Measurements from ENCODE around the gene RNF225. TPM values are rescaled to one million over a fixed set of nuclear protein-coding genes. Genes with fewer than 3 reads are reported as not detected.

The RNF225 gene
- total and polyA plus RNA-seq, 2 of the 13 experiments (the other 11 are each of a cell fraction or from before 2014, with no cell fraction given), result not detected

GRCh38 chr19:58385891-58386575 lies 9.4 kb upstream of the RNF225 start (continued):
- TF ChIP-seq ZNF816 (CRISPR knock-in tag; IDR thresholded peaks at IDR 0.05; ENCODE audit: borderline replicate concordance) (no peak), ZNF709 (CRISPR knock-in tag; IDR thresholded peaks at IDR 0.05) (no peak), GPN1 (CRISPR knock-in tag; IDR thresholded peaks at IDR 0.05; ENCODE audit: borderline replicate concordance) (no peak), ZNF382 (CRISPR knock-in tag; IDR thresholded peaks at IDR 0.05; ENCODE audit: borderline replicate concordance) (no peak), SIN3A (IDR thresholded peaks at IDR 0.05; ENCODE audit: borderline replicate concordance, low read depth, low read length) (no peak), HIVEP1 (CRISPR knock-in tag; IDR thresholded peaks at IDR 0.05) (no peak), GMEB1 (CRISPR knock-in tag; IDR thresholded peaks at IDR 0.05; ENCODE audit: borderline replicate concordance) (no peak), RXRA (CRISPR knock-in tag; IDR thresholded peaks at IDR 0.05) (no peak), HIC2 (CRISPR knock-in tag; IDR thresholded peaks at IDR 0.05; ENCODE audit: low read depth) (no peak), DPF2 (CRISPR knock-in tag; IDR thresholded peaks at IDR 0.05; ENCODE audit: borderline replicate concordance, low read depth) (0 out of 2 replicates have a peak, but pooled peaks have one; percentile 13), FOXK2 (IDR thresholded peaks at IDR 0.05) (no peak), SRSF9 (IDR thresholded peaks at IDR 0.05; ENCODE audit: borderline replicate concordance, insufficient read depth, low read depth, low read length, poor library complexity, severe bottlenecking) (no peak), CCDC6 (CRISPR knock-in tag; IDR thresholded peaks at IDR 0.05) (0 out of 2 replicates have a peak, but pooled peaks have one; percentile 39), KLF12 (CRISPR knock-in tag; IDR thresholded peaks at IDR 0.05; ENCODE audit: borderline replicate concordance) (no peak), ZFY (CRISPR knock-in tag; IDR thresholded peaks at IDR 0.05) (no peak)
- TF ChIP-seq, protein P1, sequence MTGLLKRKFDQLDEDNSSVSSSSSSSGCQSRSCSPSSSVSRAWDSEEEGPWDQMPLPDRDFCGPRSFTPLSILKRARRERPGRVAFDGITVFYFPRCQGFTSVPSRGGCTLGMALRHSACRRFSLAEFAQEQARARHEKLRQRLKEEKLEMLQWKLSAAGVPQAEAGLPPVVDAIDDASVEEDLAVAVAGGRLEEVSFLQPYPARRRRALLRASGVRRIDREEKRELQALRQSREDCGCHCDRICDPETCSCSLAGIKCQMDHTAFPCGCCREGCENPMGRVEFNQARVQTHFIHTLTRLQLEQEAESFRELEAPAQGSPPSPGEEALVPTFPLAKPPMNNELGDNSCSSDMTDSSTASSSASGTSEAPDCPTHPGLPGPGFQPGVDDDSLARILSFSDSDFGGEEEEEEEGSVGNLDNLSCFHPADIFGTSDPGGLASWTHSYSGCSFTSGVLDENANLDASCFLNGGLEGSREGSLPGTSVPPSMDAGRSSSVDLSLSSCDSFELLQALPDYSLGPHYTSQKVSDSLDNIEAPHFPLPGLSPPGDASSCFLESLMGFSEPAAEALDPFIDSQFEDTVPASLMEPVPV (CRISPR knock-in tag; IDR thresholded peaks at IDR 0.05), result no peak
- TF ChIP-seq, protein P2, sequence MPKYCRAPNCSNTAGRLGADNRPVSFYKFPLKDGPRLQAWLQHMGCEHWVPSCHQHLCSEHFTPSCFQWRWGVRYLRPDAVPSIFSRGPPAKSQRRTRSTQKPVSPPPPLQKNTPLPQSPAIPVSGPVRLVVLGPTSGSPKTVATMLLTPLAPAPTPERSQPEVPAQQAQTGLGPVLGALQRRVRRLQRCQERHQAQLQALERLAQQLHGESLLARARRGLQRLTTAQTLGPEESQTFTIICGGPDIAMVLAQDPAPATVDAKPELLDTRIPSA (CRISPR knock-in tag; IDR thresholded peaks at IDR 0.05; ENCODE audit: borderline replicate concordance), result peak; percentile 89; the same call in 1 of the 2 replicates
